ENCODE results near the gene UROD.

The UROD gene

GRCh38 chr1:45009296-45009865 lies 2.7 kb upstream of the UROD start:
- DNase-seq = no peak

- peak; percentile 56 for DNase-seq
Measured at GRCh38 chr1:45009956-45010854, 1.8 kb upstream of the UROD start.

GRCh38 chr1:45010855-45011811 lies 921 bp upstream of the UROD start, which contains the start of gene HECTD3:
Gene HECTD3, minus strand, starts transcription at chr1:45011324. Its CDS starts 67 bp downstream, at chr1:45011257.
- DNase-seq = peak; percentile 78

- peak; percentile 69 for DNase-seq
Measured at GRCh38 chr1:45012639-45013278, 705 bp downstream of the UROD start.

- no peak for DNase-seq
Measured at GRCh38 chr1:45013551-45014209, 1.6 kb downstream of the UROD start.

GRCh38 chr1:45014321-45015028 lies 2.4 kb downstream of the UROD start:
- DNase-seq = peak; percentile 88

- DNase-seq = no peak
Measured at GRCh38 chr1:45015683-45016082, 3.6 kb downstream of the UROD start.

GRCh38 chr1:45016090-45016697 lies 4.1 kb downstream of the UROD start:
- DNase-seq = no peak

GRCh38 chr1:45016767-45017166 lies 4.7 kb downstream of the UROD start:
- no peak for DNase-seq

- DNase-seq = peak; percentile 79
Measured at GRCh38 chr1:45018599-45019230, 6.7 kb downstream of the UROD start.

- DNase-seq = no peak
Measured at GRCh38 chr1:45023663-45024062, 11.6 kb downstream of the UROD start.

- DNase-seq = no peak
Measured at GRCh38 chr1:45026446-45026845, 14.4 kb downstream of the UROD start.

GRCh38 chr1:45032837-45033236 lies 20.8 kb downstream of the UROD start:
- no peak for DNase-seq

- DNase-seq = no peak
Measured at GRCh38 chr1:45033356-45033755, 21.3 kb downstream of the UROD start.

GRCh38 chr1:45035631-45036301 lies 23.7 kb downstream of the UROD start:
- DNase-seq = no peak

GRCh38 chr1:45037456-45037855 lies 25.4 kb downstream of the UROD start:
- peak; percentile 38 for DNase-seq

GRCh38 chr1:45038240-45038639 lies 26.2 kb downstream of the UROD start:
- no peak for DNase-seq

- no peak for DNase-seq
Measured at GRCh38 chr1:45038661-45039364, 26.8 kb downstream of the UROD start.

- DNase-seq = no peak
Measured at GRCh38 chr1:45040297-45040696, 28.2 kb downstream of the UROD start.
